ACC112 (cell line): ENCODE results near the gene KANSL1.

ENCODE experiments used
- H2AFZ ChIP-seq: fragments of 200-600 bp; sonication (generic); one replicate; pipeline ENCODE4 v1.6.0; 2017; ENCODE audit warnings: antibody characterized with exemption, low read length; ENCODE audit not compliant: unreplicated experiment
- H3K27ac ChIP-seq: fragments of 200-600 bp; sonication (generic); 2 replicates; pipeline ENCODE4 v1.5.1; 2014; ENCODE audit warnings: low read depth, mild to moderate bottlenecking, antibody characterized with exemption, low read length, moderate library complexity
- H3K27me3 ChIP-seq: fragments of 200-600 bp; sonication (generic); 2 replicates; pipeline ENCODE4 v1.6.1; 2014; ENCODE audit warnings: mild to moderate bottlenecking, antibody characterized with exemption, low read length, moderate library complexity, mixed read lengths; ENCODE audit not compliant: insufficient read depth
- H3K36me3 ChIP-seq: fragments of 200-600 bp; sonication (generic); 2 replicates; pipeline ENCODE4 v1.6.1; 2016; ENCODE audit warnings: mild to moderate bottlenecking, antibody characterized with exemption, low read length, moderate library complexity, mixed read lengths; ENCODE audit not compliant: insufficient read depth
- H3K4me1 ChIP-seq: fragments of 200-600 bp; sonication (generic); one replicate; pipeline ENCODE4 v1.6.1; 2016; ENCODE audit warnings: low read length, mixed read lengths; ENCODE audit not compliant: insufficient read depth, unreplicated experiment, control insufficient read depth
- H3K4me3 ChIP-seq: fragments of 200-600 bp; sonication (generic); 2 replicates; pipeline ENCODE4 v1.5.1; 2014; ENCODE audit warnings: mild to moderate bottlenecking, low read depth, low read length
- H3K79me2 ChIP-seq: fragments of 200-600 bp; sonication (generic); one replicate; pipeline ENCODE4 v1.6.0; 2016; ENCODE audit warnings: low read length; ENCODE audit not compliant: control insufficient read depth, unreplicated experiment, insufficient read depth

The KANSL1 gene

DNA sequence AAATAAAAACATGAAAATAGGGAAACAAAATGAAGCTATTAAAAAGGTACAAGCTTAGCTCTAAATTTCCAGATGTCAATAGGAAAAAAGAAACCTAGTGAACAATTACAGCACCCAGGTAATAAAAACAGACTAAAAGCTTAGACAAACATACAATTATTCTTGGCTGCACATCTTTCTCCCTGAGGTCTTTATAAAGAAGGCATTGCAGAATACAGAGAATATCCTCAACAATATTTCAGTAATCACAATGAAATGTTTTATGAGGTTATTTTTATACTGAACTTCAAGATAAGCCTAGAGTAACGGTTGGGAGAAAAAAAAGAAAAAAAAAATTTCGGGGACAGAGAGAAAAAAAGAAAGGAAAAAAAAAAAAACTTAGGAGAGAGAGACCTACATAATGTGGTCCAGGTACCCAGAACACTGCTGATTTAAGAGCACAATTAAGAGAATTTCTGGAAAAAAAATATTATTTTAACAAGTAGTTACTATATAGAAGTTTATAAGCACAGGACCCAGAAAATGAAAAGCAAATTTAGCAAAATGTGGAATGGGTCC is 26.5 kb downstream of the KANSL1 start:
- no peaks in the 10 kb centered on the region for H3K27me3 ChIP-seq
- peaks cover 32% of the 10 kb centered on the region for H3K36me3 ChIP-seq
- peaks cover 36% of the 10 kb centered on the region for H3K4me1 ChIP-seq
- peaks cover 98% of the 10 kb centered on the region for H3K79me2 ChIP-seq
- no peak overlapping the region for H3K27ac ChIP-seq
- H2AFZ ChIP-seq = no peak overlapping the region
- H3K4me3 ChIP-seq = no peak overlapping the region

- Histone ChIP-seq H3K27me3 (no peaks in the 10 kb centered on the region), H2AFZ (no peak overlapping the region), H3K4me3 (no peak overlapping the region), H3K36me3 (peaks cover 11% of the 10 kb centered on the region), H3K4me1 (peaks cover 44% of the 10 kb centered on the region), H3K79me2 (peaks cover 95% of the 10 kb centered on the region), H3K27ac (no peak overlapping the region)
Measured at GRCh38 chr17:46163929-46164594, 29.2 kb downstream of the KANSL1 start.

- Histone ChIP-seq H3K36me3 (peaks cover 4% of the 10 kb centered on the region), H3K27ac (no peak overlapping the region)
Measured at GRCh38 chr17:46163316-46163715, 29.9 kb downstream of the KANSL1 start.

DNA sequence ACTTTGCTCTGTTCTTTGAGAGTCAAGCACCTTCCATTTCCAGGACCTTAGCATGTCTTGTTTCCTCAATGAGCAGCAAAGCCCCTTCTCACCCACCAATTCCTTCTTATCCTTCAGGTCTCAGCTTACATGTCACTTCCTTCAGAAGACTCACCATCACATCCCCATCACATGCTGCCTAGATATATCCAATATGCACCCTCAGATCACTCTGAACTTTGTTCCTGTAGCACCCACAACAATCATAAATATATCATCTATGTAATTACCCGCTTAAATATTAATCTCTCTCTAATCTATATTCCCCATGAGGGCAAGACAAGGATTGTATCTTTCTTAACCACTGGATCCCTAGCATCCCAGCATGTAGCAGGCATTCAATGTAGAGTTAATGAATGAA is 30.4 kb downstream of the KANSL1 start:
- H3K79me2 ChIP-seq = peaks cover 95% of the 10 kb centered on the region
- no peak overlapping the region for H2AFZ ChIP-seq
- H3K4me3 ChIP-seq = no peak overlapping the region
- H3K27me3 ChIP-seq = no peaks in the 10 kb centered on the region
- peaks cover 44% of the 10 kb centered on the region for H3K4me1 ChIP-seq
- H3K27ac ChIP-seq = no peak overlapping the region
- peaks cover 3% of the 10 kb centered on the region; the same call in 1 of the 2 replicates for H3K36me3 ChIP-seq

More at GRCh38 chr17:46163316-46163715, 29.9 kb downstream of the KANSL1 start:
- Histone ChIP-seq H3K4me3 (no peak overlapping the region), H2AFZ (no peak overlapping the region), H3K27me3 (no peaks in the 10 kb centered on the region), H3K4me1 (peaks cover 44% of the 10 kb centered on the region), H3K79me2 (peaks cover 95% of the 10 kb centered on the region)

DNA sequence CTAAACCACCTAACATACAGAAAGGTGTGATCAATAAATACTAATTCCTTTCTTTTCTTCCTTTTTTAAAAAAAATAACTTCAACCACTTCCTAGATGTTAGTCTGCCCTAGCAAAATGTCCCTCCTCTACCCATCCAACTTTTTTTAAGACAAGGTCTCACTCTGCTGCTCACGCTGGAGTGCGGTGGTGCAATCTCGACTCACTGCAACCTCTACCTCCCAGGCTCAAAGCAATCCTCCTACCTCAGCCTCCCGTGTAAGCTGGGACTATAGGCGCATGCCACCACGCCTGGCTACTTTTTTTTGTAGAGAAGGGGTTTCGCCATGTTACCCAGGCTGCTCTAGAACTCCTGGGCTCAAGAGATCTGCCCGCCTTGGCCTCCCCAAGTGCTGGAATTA is 33.1 kb downstream of the KANSL1 start:
- H3K4me1 ChIP-seq = peaks cover 50% of the 10 kb centered on the region
- H2AFZ ChIP-seq = no peak overlapping the region
- H3K27ac ChIP-seq = no peak overlapping the region
- no peak overlapping the region for H3K4me3 ChIP-seq
- H3K79me2 ChIP-seq = peaks cover 96% of the 10 kb centered on the region
- no peaks in the 10 kb centered on the region for H3K27me3 ChIP-seq
- H3K36me3 ChIP-seq = no peaks in the 10 kb centered on the region; the same call in 1 of the 2 replicates

DNA sequence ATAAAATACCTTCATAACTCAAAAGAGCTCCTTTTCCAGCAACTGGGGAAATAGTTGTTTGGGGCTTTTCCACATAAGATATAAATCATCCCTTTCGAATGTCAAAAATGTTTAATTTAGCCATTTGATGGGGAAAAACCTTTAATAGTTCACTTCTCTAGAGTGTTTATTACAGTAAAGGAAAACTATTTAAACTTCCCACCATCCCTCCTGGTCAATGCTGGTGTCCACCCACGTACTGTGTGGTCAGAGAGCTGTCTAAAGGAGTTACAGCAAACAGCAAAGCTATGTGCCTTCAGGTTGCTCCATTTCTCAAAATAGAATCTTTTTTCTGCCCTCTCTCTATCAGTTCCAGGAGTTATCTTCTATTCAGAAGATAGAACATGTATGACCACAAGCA is 33.5 kb downstream of the KANSL1 start:
- H3K27ac ChIP-seq = no peak overlapping the region
- H3K36me3 ChIP-seq = no peaks in the 10 kb centered on the region; the same call in 1 of the 2 replicates

DNA sequence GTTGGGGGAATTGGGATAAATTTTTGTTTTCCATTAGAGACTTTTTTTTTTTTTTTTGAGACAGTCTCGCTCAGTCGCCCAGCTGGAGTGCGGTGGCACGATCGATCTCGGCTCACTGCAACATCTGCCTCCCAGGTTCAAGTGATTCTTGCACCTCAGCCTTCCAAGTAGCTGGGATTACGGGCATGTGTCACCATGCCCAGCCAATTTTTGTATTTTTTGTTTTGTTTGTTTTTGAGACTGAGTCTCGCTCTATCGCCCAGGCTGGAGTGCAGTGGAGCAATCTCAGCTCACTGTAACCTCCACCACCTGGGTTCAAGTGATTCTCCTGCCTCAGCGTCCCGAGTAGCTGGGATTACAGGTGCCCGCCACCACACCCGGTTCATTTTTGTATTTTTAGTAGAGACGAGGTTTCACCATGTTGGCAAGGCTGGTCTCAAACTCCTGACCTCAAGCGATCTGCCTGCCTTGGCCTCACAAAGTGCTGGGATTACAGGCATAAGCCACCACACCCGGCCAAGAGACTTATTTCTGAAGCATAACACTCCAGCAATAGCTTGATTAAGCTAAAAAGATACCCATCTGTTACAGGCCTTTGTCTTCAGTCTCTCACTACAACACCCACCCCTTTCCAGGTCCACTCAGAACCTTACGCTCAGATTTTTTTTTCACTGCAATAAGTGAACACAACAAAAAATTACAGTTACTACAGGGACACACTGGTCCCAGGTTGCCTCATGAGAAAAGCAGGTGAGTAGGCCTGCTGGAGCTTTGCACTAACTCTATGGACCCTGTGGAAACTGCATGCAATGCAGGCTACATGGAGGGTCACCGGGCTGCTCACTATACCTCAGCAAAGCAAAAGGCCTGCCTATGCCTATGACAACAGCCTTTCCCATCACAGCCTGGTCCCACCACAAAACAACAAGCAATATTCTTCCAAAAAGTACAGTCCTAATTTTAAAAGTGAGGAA is 34.6 kb downstream of the KANSL1 start:
- no peak overlapping the region for H3K27ac ChIP-seq
- no peak overlapping the region for H2AFZ ChIP-seq
- H3K79me2 ChIP-seq = peaks cover 97% of the 10 kb centered on the region
- H3K4me1 ChIP-seq = peaks cover 60% of the 10 kb centered on the region
- no peak overlapping the region for H3K4me3 ChIP-seq
- H3K27me3 ChIP-seq = no peaks in the 10 kb centered on the region
- no peaks in the 10 kb centered on the region; the same call in 1 of the 2 replicates for H3K36me3 ChIP-seq

More for the DNA sequence above, 33.5 kb downstream of the KANSL1 start:
- Histone ChIP-seq H3K27me3 (no peaks in the 10 kb centered on the region), H3K79me2 (peaks cover 97% of the 10 kb centered on the region), H2AFZ (no peak overlapping the region), H3K4me1 (peaks cover 54% of the 10 kb centered on the region), H3K4me3 (no peak overlapping the region)

GRCh38 chr17:46157443-46158062 is 35.7 kb downstream of the KANSL1 start:
- H3K4me3 ChIP-seq = no peak overlapping the region
- no peak overlapping the region for H2AFZ ChIP-seq
- peaks cover 59% of the 10 kb centered on the region for H3K4me1 ChIP-seq
- H3K27ac ChIP-seq = peak overlapping the region; percentile 18; the same call in 1 of the 2 replicates
- no peaks in the 10 kb centered on the region for H3K27me3 ChIP-seq
- H3K36me3 ChIP-seq = no peaks in the 10 kb centered on the region; the same call in 1 of the 2 replicates
- H3K79me2 ChIP-seq = peaks cover 97% of the 10 kb centered on the region

- Histone ChIP-seq H3K27me3 (no peaks in the 10 kb centered on the region), H2AFZ (no peak overlapping the region), H3K27ac (no peak overlapping the region), H3K36me3 (no peaks in the 10 kb centered on the region; the same call in 1 of the 2 replicates), H3K4me3 (no peak overlapping the region), H3K79me2 (peaks cover 97% of the 10 kb centered on the region), H3K4me1 (peaks cover 43% of the 10 kb centered on the region)
Measured at GRCh38 chr17:46154151-46154816, 38.9 kb downstream of the KANSL1 start.

DNA sequence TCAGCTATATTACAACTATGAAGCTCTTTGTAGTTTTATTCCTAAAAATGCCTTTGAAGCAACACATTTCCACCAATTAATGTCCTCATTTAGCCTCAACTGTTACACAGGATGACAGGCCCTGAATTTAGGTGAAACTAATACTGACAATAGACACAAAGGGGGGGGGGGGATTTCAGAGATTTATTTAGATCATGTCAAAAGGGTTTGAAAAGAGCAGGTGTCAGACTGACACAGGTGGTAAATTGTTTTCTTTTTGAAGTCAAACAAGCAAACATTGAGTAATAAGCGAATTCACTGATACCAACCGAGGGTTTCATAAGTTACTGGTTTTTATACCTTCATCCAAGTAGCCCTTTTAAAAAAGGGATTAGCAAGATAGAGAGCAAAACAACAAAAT is 40.8 kb downstream of the KANSL1 start:
- peaks cover 96% of the 10 kb centered on the region for H3K79me2 ChIP-seq
- peaks cover 26% of the 10 kb centered on the region for H3K4me1 ChIP-seq
- H3K27ac ChIP-seq = no peak overlapping the region
- H3K36me3 ChIP-seq = no peaks in the 10 kb centered on the region; the same call in 1 of the 2 replicates
- no peaks in the 10 kb centered on the region for H3K27me3 ChIP-seq
- H3K4me3 ChIP-seq = no peak overlapping the region
- H2AFZ ChIP-seq = no peak overlapping the region
